Measurements from ENCODE around the gene KCNJ12. TPM values are rescaled to one million over a fixed set of nuclear protein-coding genes. Genes with fewer than 3 reads are reported as not detected.
A peak's percentile ranks its signal among the peaks of the same experiment; 100 is the strongest.
"Not testable (repeated sequence)": the region's sequence is repeated elsewhere in the genome, so short reads cannot be mapped to it uniquely, and the experiment has no call there.

Gene KCNJ12
- total RNA-seq, 1 donor from 2014 or later, result 3.1 TPM

GRCh38 chr17:21387616-21388015, 11.5 kb downstream of the KCNJ12 start:
- DNase-seq, result no peak

- no peak for DNase-seq
Measured at GRCh38 chr17:21388066-21388465, 11.9 kb downstream of the KCNJ12 start.

GRCh38 chr17:21388944-21389343, 12.8 kb downstream of the KCNJ12 start:
- no peak for DNase-seq

- DNase-seq, result no peak
Measured at GRCh38 chr17:21389394-21389793, 13.2 kb downstream of the KCNJ12 start.

- DNase-seq, result no peak
Measured at GRCh38 chr17:21390294-21390693, 14.1 kb downstream of the KCNJ12 start.

- no peak for DNase-seq
Measured at GRCh38 chr17:21392266-21392665, 16.1 kb downstream of the KCNJ12 start.

GRCh38 chr17:21394265-21394664, 18.1 kb downstream of the KCNJ12 start:
- no peak for DNase-seq

- DNase-seq, result no peak
Measured at GRCh38 chr17:21395764-21396163, 19.6 kb downstream of the KCNJ12 start.

GRCh38 chr17:21396237-21396636, 20.1 kb downstream of the KCNJ12 start:
- DNase-seq, result no peak

- no peak for DNase-seq
Measured at GRCh38 chr17:21397341-21398190, 21.4 kb downstream of the KCNJ12 start.

GRCh38 chr17:21399474-21400186, 23.5 kb downstream of the KCNJ12 start:
- DNase-seq, result no peak

- not testable (repeated sequence) for DNase-seq
Measured at GRCh38 chr17:21400187-21400569, 24.0 kb downstream of the KCNJ12 start.

GRCh38 chr17:21400816-21401593, 24.8 kb downstream of the KCNJ12 start:
- DNase-seq, result no peak

GRCh38 chr17:21402166-21402571, 26.0 kb downstream of the KCNJ12 start:
- DNase-seq, result peak; percentile 50

GRCh38 chr17:21402926-21403325, 26.8 kb downstream of the KCNJ12 start:
- not testable (repeated sequence) for DNase-seq

GRCh38 chr17:21404106-21404505, 27.9 kb downstream of the KCNJ12 start:
- not testable (repeated sequence) for DNase-seq

- DNase-seq, result not testable (repeated sequence)
Measured at GRCh38 chr17:21404539-21404938, 28.4 kb downstream of the KCNJ12 start.

- not testable (repeated sequence) for DNase-seq
Measured at GRCh38 chr17:21404956-21405731, 29.0 kb downstream of the KCNJ12 start.

- DNase-seq, result not testable (repeated sequence)
Measured at GRCh38 chr17:21405904-21406400, 29.8 kb downstream of the KCNJ12 start.

GRCh38 chr17:21406616-21407404, 30.7 kb downstream of the KCNJ12 start:
- not testable (repeated sequence) for DNase-seq

GRCh38 chr17:21407752-21408151, 31.6 kb downstream of the KCNJ12 start:
- DNase-seq, result not testable (repeated sequence)

All from skin of body (tissue), 2 donors.